Hepatic stellate cell (primary cell): ENCODE results near the gene NMNAT2.
"Not testable (repeated sequence)": the region's sequence is repeated elsewhere in the genome, so short reads cannot be mapped to it uniquely, and the experiment has no call there.

Source experiments
- DNase-seq: peaks from one replicate; pipeline ENCODE4 v3.0.0; 2011; ENCODE audit warnings: low spot score

Gene NMNAT2

DNA sequence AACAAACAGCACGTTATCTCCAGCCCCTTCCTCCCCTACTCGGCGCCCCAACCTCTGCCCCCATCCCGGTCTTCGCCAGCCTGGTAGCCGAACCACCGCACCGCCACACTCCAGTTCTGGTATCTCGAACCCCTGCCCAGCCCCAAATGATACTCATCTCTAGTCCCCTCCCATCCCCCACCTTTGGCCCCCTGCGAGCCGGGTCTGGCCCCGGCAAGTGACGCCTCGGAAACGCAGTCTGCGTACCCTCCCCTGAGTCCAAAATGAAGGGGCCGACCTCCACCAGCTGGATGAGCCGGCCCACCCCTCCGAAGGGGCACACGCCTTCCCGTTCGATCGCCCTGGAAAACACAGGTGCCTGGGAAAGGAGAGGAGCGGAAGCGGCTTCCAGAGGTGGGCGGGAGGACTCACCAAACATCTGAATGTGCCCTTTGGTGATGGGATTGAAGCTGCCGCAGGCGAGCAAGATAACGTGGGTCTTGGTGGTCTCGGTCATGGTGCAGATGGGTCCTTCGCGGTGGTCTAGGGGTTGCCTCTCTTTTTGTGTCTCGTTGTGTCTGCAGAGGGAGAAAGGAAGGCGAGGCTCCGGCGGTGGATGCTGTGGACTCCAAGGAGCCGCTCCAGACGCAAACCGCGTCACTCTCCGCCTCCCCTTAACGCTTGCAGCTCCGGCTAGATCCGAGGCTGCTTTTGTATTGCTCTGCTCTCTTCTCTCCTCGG is at the start of gene NMNAT2:
TSS of gene NMNAT2 (minus strand) at position 609 of the 720 bp plus-strand sequence. CDS start at position 496, 113 bp downstream.
- DNase-seq: peak; percentile 21

DNA sequence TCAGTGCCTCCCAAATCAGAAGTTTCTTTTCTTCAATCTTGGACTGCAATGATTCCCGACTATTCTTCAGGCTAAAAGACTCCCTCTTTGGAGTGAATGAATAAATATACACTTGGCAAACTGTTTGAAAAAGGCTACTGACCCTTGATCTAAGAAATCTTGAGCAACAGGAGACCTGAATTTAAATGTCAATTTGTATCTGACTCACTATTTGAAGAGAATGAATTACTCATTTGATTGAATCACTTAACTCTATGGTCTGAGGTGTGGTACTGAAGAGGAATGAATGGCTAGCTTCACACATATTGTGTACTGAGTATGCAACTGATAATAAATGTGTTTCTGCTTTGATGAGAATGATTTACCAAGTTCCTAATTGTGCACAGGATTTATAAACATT is 49.5 kb upstream of the NMNAT2 start:
- DNase-seq: no peak

DNA sequence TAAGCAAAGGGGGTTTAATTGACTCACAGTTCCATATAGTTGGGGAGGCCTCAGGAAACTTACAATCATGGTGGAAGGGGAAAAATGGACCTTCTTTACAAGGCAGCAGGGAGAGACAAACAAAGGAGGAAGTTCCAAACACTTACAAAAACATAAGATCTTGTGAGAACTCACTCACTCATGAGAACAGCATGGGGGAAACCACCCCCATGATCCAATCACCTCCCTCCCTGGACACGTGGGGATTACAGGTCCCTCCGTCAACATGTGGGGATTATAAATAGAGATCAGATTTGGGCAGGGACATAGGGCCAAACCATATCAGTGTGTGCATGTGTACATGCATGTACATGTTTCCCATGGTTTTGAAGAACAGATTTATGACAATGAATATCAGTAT is 48.6 kb upstream of the NMNAT2 start:
- no peak for DNase-seq

DNA sequence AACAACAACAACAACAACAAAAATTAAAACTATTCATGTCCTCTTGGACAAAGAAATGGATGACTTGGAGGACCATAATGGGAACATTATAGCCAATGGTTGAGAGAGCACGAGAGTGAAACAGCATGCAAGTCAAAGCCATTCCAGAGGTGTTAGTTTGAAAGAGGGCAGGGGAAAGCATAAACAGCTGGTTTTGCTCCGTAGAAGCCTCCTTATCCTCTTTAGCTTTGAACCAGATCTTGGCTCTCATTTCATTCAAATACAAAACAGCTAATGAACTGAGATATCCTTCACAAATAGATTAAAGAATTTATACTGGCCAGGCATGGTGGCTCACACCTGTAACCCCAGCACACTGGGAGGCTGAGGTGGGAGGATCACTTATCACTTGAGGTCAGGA is 45.4 kb upstream of the NMNAT2 start:
- no peak for DNase-seq

DNA sequence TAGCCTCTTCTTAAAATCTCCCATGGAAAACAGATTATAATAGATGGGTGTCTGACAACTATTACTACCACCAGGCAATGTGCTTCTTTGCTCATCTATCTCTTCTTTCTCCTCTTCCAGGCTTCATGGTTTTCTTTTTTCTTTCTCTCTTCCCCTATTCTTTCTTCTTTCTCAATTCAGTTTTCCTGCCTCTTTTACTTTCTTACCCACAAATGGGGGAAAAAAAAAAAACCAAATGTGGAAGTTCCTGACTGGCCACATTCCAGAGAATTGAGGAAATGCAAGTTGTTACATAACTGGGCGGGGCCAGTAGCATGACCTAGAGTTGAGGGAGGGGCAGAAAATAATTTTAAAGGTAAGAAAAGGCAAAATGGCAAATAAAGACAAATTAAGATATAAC is 43.2 kb upstream of the NMNAT2 start:
- no peak for DNase-seq

DNA sequence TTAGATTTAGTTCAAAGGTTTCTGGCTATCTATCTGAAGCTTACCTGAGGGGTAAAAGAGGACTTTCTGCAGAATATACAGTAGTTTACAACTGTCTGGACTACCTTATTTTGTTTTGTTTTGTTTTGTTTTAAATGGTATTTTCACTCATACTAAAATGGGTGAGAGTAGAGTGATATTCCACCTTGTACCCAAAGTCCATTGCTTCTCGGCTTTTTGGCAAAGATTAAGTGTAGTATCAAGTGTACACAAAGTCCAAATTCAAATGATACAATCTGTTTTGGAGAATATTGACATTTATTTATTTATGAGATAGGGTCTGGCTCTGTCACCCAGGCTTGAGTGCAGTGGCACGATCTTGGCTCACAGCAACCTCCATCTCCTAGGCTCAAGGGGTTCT is 42.4 kb upstream of the NMNAT2 start:
- DNase-seq: no peak

DNA sequence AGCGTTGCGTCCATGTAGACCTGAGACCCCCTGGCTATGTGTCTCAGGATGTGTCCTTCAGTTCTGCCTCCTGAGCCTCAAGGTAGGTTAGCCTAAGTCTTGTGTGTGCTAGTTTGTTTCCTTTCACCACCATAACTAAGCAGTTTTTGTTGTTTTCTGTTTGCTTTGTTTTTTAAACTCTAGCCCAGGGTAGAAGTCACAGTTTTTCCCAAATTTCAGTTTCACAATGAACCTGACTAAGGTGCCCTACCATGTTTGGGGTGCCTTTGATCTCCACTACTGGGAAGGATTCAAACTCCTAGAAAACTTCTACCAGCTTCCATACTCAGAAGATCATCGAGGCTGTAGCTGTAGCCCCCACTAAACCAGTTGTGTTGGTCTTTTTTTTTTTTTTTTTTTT is 39.3 kb upstream of the NMNAT2 start:
- no peak for DNase-seq

DNA sequence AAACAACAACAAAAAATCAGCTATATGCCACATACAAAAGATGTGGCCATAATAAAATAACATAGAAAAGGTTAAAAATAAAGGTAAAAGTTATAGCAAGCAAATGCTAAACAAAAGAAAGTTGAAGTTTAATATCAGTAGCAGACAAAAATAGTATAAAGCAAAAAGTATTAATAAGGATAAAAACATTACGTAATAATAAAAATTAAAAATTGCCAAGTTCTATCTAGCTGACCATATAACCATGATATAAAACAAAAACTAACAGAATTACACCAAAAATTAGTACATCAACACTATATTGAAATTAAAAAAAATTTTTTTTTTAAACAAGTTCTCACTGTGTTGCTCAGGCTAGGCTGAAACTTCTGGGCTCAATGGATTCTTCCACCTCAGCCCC is 38.6 kb upstream of the NMNAT2 start:
- DNase-seq: no peak

DNA sequence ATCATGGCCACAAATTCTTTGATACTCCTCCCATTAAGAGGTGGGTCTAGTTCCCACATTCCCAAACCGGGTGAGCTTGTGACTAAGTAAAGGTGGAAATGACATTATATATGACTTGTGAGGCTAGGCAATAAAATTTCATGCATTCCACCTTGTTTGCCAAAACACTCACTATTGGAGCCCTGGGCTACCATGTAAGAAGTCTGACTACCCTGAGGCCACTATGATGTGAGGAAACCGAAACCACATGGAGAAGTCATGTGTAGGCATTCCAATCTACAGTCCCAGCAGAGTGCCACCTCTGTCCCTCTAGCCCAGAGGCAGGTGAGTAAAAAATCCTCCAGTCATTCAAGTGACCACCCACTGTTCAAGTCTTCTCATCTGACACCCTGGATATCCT is 36.2 kb upstream of the NMNAT2 start:
- DNase-seq: no peak

DNA sequence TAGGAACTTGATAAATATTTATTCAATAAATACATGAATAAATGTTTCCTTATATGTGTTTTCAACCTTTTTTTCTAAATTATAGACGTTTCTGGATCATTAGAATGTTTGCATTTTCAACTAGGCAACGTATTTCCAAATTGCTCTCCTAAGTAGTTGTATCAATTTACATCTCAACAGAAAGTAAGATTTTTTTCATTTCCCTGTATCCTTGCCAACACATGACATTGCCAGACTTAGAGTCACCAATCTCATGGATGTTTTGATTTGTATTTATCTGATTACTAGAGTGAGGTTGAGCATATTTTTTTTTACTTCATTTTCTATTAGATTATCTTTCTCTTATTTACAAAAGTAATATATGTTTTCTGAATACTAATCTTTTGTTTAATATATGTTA is 31.9 kb upstream of the NMNAT2 start:
- no peak for DNase-seq

DNA sequence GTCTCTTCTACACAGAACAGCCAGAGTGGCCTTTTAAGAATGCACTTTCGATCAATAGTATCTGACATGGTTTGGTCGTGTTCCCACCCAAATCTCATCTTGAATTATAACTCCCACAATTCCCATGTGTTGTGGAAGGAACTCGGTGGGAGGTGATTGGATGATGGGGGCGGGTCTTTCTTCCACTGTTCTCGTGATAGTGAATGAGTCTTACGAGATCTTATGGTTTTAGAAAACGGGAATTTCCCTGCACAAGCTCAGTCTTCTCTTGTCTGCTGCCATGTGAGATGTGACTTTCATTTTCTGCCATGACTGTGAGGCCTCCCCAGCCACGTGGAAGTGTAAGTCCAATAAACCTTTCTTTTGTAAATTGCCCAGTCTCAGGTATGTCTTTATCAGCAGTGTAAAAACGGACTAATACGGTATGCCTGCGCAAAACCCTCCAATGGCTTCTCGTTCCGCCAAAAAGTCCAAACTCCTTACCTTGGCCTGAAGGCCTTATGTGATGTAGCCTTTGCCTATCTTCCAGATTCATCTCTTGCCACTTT is 31.1 kb upstream of the NMNAT2 start:
- no peak for DNase-seq

DNA sequence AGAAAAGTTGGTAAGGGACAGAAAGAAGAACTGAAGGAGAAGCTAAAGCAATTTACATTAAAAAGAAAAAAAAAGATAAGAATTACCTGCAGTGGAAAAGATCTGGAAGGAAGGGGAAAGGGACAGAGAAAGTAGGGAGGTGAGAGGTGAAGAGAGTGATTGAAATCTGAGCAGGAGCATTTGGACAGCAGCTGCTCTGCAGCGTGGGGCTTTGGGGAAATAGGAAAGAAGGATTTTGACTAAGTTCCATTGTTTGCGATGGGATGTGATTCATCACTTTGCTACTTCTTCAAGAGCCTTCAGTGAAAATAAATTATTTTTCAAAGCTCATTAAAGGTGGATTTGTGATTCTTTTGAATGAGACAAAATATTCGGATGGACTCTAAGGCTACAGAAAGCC is 26.1 kb upstream of the NMNAT2 start:
- DNase-seq: peak; percentile 11

DNA sequence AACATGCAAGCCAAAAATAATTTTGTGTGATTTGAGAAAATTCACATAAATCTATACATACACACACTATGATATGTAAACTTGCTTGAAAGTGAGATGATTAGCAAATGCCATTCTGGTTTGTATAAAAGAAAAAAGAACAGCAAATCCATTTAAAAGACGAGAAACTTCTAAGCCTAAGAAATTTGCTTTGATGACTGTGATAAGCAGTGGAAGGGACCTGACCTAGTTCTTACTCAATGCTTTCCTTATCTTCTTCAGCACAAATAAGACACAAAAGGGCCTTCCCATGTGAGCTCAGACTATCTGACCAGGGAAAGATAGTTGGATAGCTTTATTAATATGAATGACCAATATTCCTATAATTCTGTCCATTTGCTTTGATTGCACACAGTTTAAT is 25.3 kb upstream of the NMNAT2 start:
- no peak for DNase-seq

DNA sequence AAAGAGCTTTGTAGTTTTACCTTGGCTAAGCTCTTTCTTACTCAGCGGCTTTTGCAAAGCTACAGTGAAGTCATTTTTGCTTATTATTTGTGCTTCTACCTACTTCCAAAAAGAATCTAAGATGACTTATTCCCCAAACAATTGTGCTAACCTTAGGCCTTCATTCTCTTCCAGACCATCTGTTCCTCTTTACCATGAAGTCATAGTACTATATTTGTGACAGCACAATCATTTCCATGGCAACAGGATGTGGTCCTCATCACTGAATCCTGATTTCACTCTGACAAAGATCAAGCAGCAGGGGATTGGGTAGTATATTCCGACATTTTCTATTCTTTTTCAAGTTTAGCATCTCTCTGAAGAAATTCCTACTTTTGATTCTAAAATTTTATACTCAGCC is 24.8 kb upstream of the NMNAT2 start:
- DNase-seq: no peak

DNA sequence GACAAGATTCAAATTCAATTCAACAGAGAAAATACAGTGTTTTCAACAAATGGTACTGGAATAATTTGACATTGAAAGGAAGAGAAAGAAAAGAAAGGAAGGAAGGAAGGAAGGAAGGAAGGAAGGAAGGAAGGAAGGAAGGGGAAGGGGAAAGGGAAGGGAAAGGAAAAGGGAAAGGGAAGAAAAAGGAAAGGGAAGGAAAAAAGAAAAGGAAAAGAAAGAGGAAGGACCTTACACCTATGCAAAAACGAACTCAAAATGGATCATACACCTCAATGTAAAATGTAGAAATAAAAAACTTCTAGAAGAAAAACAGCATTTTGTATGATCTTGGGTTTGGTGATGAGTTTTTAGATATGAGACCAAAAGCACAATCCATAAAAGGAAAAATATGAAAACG is 19.9 kb upstream of the NMNAT2 start:
- DNase-seq: no peak

DNA sequence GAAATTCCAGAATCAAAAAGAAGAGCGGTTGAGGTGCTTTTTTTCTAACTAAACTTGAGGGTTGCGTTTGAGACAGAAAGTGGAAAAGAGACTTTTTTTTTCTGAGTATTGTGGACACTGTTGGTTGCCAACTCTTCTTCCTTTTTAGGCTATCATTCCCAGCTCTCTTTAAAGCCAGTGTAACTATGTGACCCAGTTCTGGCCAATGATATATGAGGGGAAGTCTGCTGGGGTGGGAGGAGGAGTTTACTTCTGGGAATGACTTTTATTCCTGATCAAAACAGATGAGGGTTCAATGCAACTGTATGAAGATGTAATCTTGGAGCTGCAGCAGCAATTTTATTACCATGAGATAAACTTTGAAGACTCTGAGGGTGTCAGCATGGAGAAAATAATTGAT is 17.3 kb upstream of the NMNAT2 start:
- DNase-seq: no peak

DNA sequence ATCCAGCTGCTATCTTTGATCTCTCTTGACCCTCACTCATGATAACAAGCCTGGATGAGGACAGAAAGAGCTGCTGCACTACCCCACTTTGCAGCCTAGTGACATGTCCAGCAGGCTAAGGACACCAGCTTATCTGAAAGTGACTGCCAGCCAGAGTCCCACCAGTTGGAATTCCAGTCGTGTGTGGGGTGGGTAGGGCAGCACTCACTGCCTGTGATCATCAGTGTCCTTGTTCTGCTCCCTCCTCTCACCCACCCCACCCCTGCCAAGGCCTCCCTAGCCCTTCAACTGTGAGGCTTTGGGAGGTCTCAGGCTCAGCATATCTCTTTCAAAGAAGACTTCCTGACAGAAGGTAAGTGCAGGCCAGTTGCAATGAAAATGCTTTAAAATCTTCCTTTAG is 15.5 kb upstream of the NMNAT2 start:
- no peak for DNase-seq

DNA sequence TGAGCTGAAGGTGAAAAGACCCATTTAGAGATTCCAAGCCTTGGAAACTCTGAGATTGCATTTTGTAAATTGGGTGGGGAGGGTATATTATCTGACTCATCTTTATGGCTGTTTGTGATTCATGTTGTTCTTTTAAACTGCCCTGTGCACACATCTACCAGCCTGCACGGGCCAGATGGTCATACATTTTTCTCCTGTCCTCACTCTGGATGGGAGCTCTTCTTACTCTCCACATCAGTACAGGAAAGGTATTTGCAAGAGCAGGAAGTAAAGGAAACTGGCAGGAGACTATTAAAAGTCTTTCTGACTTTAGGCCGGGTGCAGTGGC is 14.3 kb upstream of the NMNAT2 start:
- no peak for DNase-seq

DNA sequence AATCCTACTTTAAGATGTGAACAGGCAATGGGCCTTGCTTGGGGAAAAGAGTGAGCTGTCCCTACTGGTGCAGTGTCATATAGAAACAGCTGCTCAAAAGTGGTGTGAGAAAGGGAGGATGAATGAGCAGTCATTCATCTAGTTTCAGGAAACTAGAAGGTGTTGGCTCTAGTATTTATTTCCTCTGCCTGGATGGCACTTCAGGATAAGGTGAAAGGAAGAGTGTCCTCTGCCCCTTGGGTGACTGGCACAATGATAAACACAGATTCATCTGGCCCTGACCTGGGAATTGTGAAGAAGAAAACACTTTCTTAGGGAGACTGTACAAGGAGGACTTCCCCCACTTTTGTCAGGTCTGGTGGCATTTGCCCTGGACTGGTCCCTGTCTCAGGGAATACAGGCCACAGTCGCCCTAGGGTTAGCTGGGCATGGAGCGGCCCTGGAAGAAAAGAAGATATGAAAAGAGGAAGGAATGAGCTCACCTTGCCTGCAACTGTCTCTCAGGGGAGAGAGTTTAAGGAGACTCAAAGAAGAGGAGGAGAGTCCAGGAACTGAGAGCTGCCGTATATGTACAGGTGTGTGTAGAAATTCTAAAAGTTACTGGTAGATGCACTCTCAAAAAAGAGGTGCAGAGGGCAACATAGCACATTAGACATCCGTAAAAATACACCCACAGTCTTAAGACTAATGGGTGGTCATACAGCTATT is 13.8 kb upstream of the NMNAT2 start:
- DNase-seq: no peak

DNA sequence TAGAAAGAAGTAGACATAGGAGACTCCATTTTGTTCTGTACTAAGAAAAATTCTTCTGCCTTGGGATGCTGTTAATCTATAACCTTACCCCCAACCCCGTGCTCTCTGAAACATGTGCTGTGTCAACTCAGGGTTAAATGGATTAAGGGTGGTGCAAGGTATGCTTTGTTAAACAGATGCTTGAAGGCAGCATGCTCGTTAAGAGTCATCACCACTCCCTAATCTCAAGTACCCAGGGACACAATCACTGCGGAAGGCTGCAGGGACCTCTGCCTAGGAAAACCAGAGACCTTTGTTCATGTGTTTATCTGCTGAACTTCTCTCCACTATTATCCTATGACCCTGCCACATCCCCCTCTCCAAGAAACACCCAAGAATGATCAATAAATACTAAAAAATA is 9.4 kb upstream of the NMNAT2 start:
- DNase-seq: not testable (repeated sequence)

DNA sequence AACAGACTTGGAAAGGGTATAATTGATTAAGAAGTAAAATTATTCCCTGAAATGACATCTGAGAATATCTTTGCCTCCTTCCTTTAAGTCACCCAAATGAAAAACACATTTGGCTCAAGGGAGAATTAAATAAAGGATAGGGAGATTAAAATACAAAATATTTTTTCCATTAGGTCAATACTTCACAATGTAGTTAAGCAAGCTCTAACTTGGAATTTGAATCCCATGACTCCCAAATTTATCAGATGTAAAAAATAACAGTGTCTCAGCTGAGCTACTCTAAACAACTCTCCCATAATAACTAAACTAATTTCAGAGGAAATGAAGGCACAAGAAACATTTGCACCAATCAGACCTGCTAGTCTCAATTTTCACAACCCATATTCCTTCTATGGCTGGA is 6.5 kb upstream of the NMNAT2 start:
- DNase-seq: no peak

DNA sequence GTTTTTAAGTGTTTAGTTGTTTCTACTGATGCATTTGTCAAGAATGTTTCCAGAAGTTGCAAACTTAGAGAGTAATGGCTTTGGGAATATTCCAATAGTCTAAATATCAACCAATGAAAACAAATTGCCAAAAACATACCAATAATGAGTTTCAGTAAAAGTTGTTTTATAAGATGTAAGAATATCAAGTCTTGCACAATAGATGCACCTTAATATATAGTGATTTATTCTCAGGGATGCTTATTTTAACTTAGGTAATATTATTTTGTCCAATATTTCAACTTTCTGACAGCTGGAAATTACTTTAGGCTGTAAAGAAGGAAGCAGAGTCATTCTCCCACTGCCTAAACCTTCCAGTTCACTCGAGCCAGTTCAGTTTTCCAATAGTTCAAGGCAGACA is 5.4 kb upstream of the NMNAT2 start:
- DNase-seq: no peak

DNA sequence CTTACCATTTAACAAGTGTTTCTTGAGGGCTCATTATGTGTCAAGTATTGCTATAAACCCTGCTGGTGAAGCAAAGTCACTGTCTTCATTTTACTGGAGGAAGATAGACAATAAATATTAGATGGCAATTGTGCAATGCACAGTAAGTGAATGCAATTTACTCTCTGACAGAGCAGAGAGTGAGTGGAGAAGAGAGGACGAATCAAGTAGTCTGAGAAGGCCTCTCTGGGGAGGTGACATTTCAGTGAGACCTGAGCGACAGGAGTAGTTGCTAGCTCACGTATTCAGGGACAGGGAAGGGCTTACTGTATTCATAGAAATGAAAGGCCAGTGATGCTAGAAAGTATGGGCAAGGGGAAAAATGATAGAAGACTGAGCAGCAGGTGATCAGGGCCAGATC is 1.2 kb upstream of the NMNAT2 start:
- DNase-seq: no peak

DNA sequence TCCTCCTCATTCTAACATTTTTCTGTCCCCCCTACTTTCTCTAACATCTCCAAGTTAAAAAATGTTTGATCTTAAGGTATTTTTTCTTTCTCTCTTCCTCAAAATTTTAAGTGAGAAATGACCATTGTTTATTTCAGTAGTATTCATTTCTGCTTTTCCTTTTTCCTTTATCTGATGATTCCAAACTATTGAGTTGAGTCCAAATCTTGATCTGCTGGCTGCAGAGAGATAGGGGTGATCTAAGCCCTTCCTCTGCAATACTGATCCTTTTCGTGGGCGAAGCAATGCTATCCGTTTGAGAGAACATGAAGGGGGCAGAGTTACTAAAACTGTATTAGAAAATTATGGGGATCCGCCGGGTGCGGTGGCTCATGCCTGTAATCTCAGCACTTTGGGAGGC is 516 bp upstream of the NMNAT2 start:
- no peak for DNase-seq
